Endothelial cell (in vitro differentiated cells): ENCODE measurements around the gene USP48. TPM values are rescaled to one million over a fixed set of nuclear protein-coding genes. Genes with fewer than 3 reads are reported as not detected.

Experiments
- DNase-seq: peaks from one replicate; pipeline ENCODE4 v3.0.0; 2021; ENCODE audit warnings: low spot score
- H3K27ac Mint-ChIP-seq: one replicate; pipeline ENCODE4 v1.8.0; 2021; ENCODE audit warnings: mixed read lengths, inconsistent platforms; ENCODE audit not compliant: unreplicated experiment
- H3K27me3 Mint-ChIP-seq: one replicate; pipeline ENCODE4 v1.8.0; 2021; ENCODE audit warnings: mild to moderate bottlenecking, moderate library complexity, mixed read lengths, inconsistent platforms; ENCODE audit not compliant: unreplicated experiment
- H3K36me3 Mint-ChIP-seq: one replicate; pipeline ENCODE4 v1.8.0; 2021; ENCODE audit warnings: mild to moderate bottlenecking, low read depth, mixed read lengths, inconsistent platforms; ENCODE audit not compliant: unreplicated experiment
- H3K4me1 Mint-ChIP-seq: one replicate; pipeline ENCODE4 v1.8.0; 2021; ENCODE audit warnings: mild to moderate bottlenecking, mixed read lengths, inconsistent platforms; ENCODE audit not compliant: unreplicated experiment
- H3K4me3 Mint-ChIP-seq: one replicate; pipeline ENCODE4 v1.8.0; 2021; ENCODE audit warnings: mild to moderate bottlenecking, mixed read lengths, inconsistent platforms; ENCODE audit not compliant: unreplicated experiment
- H3K9me3 Mint-ChIP-seq: one replicate; pipeline ENCODE4 v1.8.0; 2021; ENCODE audit warnings: mixed read lengths, inconsistent platforms; ENCODE audit not compliant: unreplicated experiment
- CTCF ChIP-seq: fragments of 200-600 bp; sonication (generic); IDR thresholded peaks from one replicate; pipeline ENCODE4 v1.5.0; 2021; ENCODE audit warnings: antibody characterized with exemption; ENCODE audit not compliant: unreplicated experiment
- total RNA-seq: library from RNA; stranded (reverse); fragmentation: NEBNext Ultra II Directional; extraction: Animal tissue kit (Norgen Biotek cat#: 25700); gene quantifications from one replicate; pipeline ENCODE4 v1.2.1, GENCODE V29; 2021; ENCODE audit not compliant: unreplicated experiment

The USP48 gene
- total RNA-seq, 1 donor from 2014 or later: 57.9 TPM

GRCh38 chr1:21755067-21755466 is 27.9 kb downstream of the USP48 start:
- H3K36me3 Mint-ChIP-seq: peaks cover 3% of the 10 kb centered on the region
- no peak overlapping the region for H3K27ac Mint-ChIP-seq
- no peaks in the 10 kb centered on the region for H3K4me1 Mint-ChIP-seq
- TF ChIP-seq CTCF: no peak
- H3K9me3 Mint-ChIP-seq: no peaks in the 10 kb centered on the region
- H3K4me3 Mint-ChIP-seq: no peak overlapping the region
- no peak for DNase-seq
- H3K27me3 Mint-ChIP-seq: peaks cover 2% of the 10 kb centered on the region

GRCh38 chr1:21754583-21754982 is 28.4 kb downstream of the USP48 start:
- peaks cover 7% of the 10 kb centered on the region for H3K36me3 Mint-ChIP-seq
- DNase-seq: no peak
- no peak overlapping the region for H3K4me3 Mint-ChIP-seq
- no peaks in the 10 kb centered on the region for H3K9me3 Mint-ChIP-seq
- no peaks in the 10 kb centered on the region for H3K4me1 Mint-ChIP-seq
- no peak for TF ChIP-seq CTCF
- peaks cover 2% of the 10 kb centered on the region for H3K27me3 Mint-ChIP-seq
- no peak overlapping the region for H3K27ac Mint-ChIP-seq

GRCh38 chr1:21752186-21752585 is 30.8 kb downstream of the USP48 start:
- no peak overlapping the region for H3K4me3 Mint-ChIP-seq
- H3K36me3 Mint-ChIP-seq: peaks cover 11% of the 10 kb centered on the region
- H3K27me3 Mint-ChIP-seq: peaks cover 2% of the 10 kb centered on the region
- no peaks in the 10 kb centered on the region for H3K4me1 Mint-ChIP-seq
- no peak for DNase-seq
- no peak overlapping the region for H3K27ac Mint-ChIP-seq
- H3K9me3 Mint-ChIP-seq: no peaks in the 10 kb centered on the region
- TF ChIP-seq CTCF: no peak

- TF ChIP-seq CTCF: no peak
- Mint-ChIP-seq H3K9me3 (no peaks in the 10 kb centered on the region), H3K36me3 (peaks cover 11% of the 10 kb centered on the region), H3K4me3 (no peak overlapping the region), H3K27ac (no peak overlapping the region), H3K4me1 (no peaks in the 10 kb centered on the region), H3K27me3 (peaks cover 2% of the 10 kb centered on the region)
- no peak for DNase-seq
Measured at GRCh38 chr1:21751281-21751680, 31.7 kb downstream of the USP48 start.

- H3K27ac Mint-ChIP-seq: no peak overlapping the region
- no peaks in the 10 kb centered on the region for H3K9me3 Mint-ChIP-seq
- peaks cover 11% of the 10 kb centered on the region for H3K36me3 Mint-ChIP-seq
- TF ChIP-seq CTCF: no peak
- no peak overlapping the region for H3K4me3 Mint-ChIP-seq
- H3K27me3 Mint-ChIP-seq: peaks cover 2% of the 10 kb centered on the region
- DNase-seq: no peak
- no peaks in the 10 kb centered on the region for H3K4me1 Mint-ChIP-seq
Measured at GRCh38 chr1:21750841-21751240, 32.1 kb downstream of the USP48 start.
